Memory B cell (primary cell): ENCODE data around the gene DES.
"Not testable (repeated sequence)": the region's sequence is repeated elsewhere in the genome, so short reads cannot be mapped to it uniquely, and the experiment has no call there.

Source experiments
- ATAC-seq: fragments of 150-1000 bp; cut with Tn5 transposase; 2 replicates; pipeline ENCODE4 v1.10.0; 2021; ENCODE audit warnings: low read depth, mild to moderate bottlenecking, moderate library complexity
- DNase-seq, 2 donors: peaks; one replicate each; pipeline ENCODE4 v3.0.0; 2022; ENCODE audit warnings: low spot score in 2 of 2
- H3K27ac Mint-ChIP-seq: one replicate; pipeline ENCODE4 v1.8.0; 2022; ENCODE audit warnings: mild to moderate bottlenecking, moderate library complexity, mixed read lengths
- H3K27me3 Mint-ChIP-seq: one replicate; pipeline ENCODE4 v1.8.0; 2022; ENCODE audit warnings: mixed read lengths
- H3K36me3 Mint-ChIP-seq: one replicate; pipeline ENCODE4 v1.8.0; 2022; ENCODE audit warnings: mild to moderate bottlenecking, mixed read lengths
- H3K4me1 Mint-ChIP-seq: one replicate; pipeline ENCODE4 v1.8.0; 2022; ENCODE audit warnings: mixed read lengths
- H3K4me3 Mint-ChIP-seq: one replicate; pipeline ENCODE4 v1.8.0; 2022; ENCODE audit warnings: mild to moderate bottlenecking, moderate library complexity, mixed read lengths
- H3K9me3 Mint-ChIP-seq: one replicate; pipeline ENCODE4 v1.8.0; 2022; ENCODE audit warnings: mixed read lengths

DES gene

DNA sequence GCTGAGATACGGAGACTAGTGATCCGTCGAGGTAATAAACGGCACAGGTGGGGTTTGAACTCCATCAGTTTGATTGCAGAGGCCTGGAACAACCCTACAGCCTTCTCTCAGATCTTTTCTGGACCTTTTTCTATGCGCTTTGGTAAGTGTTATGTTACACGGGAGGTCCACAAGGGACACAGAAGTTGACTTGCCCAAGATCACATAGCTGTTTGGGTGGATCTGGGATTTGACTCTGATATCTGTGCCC, 29.3 kb upstream of the DES start:
- Mint-ChIP-seq H3K4me3 (peak overlapping the region; percentile 97), H3K9me3 (no peaks in the 10 kb centered on the region), H3K36me3 (peaks cover 9% of the 10 kb centered on the region), H3K27me3 (peaks cover 3% of the 10 kb centered on the region), H3K27ac (peak overlapping the region; percentile 98), H3K4me1 (peaks cover 11% of the 10 kb centered on the region)
- ATAC-seq = no peak
- DNase-seq = no peak

DNA sequence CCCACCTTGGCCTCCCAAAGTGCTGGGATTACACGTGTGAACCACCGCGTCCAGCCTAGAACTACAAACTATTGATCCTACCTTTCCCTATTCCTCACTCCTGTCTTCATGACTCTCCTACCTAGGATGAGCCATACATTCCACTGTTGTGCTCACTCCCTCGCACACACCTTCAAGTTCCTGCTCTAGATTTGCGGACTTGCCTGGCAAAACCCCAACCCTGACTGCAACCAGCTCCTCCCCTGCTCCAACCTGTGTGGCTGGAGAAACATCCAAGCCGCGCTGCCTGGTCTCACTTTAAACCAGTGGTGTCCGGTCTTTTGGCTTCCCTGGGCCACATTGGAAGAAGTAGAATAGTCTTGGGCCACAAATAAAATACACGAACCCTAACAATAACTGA, 25.4 kb upstream of the DES start:
- peaks cover 12% of the 10 kb centered on the region for H3K27me3 Mint-ChIP-seq
- ATAC-seq (no peak), DNase-seq (no peak)
- H3K9me3 Mint-ChIP-seq = no peaks in the 10 kb centered on the region
- H3K4me1 Mint-ChIP-seq = peaks cover 5% of the 10 kb centered on the region
- H3K36me3 Mint-ChIP-seq = peaks cover 2% of the 10 kb centered on the region
- H3K4me3 Mint-ChIP-seq = no peak overlapping the region
- no peak overlapping the region for H3K27ac Mint-ChIP-seq

DNA sequence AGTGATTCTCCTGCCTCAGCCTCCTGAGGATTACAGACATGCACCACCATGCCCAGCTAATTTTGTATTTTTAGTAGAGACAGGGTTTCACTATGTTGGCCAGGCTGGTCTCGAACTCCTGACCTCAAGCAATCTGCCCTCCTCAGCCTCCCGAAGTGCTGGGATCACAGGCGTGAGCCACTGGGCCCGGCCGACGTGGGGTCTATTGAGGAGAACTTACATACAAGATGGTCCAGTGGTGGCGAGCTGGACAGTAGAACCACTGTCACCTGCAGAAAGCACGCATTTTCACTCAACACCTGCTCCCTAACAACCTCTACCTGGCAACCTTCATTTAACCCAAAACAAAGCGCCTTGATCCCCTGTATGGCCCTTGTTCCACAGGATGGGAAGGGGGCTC, 23.1 kb upstream of the DES start:
- ATAC-seq, H3K36me3 Mint-ChIP-seq, H3K4me3 Mint-ChIP-seq, DNase-seq, H3K9me3 Mint-ChIP-seq, H3K4me1 Mint-ChIP-seq, H3K27ac Mint-ChIP-seq: not testable (repeated sequence)
- H3K27me3 Mint-ChIP-seq = peaks cover 12% of the 10 kb centered on the region

DNA sequence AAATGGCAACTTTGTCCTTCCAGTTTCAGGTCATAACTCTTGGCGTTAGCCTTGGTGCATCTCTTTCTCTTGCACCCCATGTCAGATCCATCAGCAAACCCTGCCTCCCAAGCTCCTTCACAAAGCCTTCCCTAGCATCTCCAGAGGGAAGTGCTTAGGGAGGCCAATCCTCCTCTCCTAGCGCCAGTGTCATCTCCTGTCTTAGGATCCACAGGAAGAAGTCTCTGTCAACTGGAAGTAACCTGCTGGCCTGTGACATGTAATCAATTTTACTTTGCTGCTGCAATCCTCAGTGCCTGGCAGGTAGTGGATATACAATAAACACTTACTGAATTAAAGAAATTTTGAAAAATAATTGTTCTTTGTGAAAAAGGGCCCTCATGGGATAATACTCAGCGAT, 22.6 kb upstream of the DES start:
- DNase-seq (no peak), ATAC-seq (no peak)
- Mint-ChIP-seq H3K27ac (no peak overlapping the region), H3K4me1 (no peaks in the 10 kb centered on the region), H3K36me3 (peaks cover 2% of the 10 kb centered on the region), H3K9me3 (no peaks in the 10 kb centered on the region), H3K4me3 (no peak overlapping the region), H3K27me3 (peaks cover 12% of the 10 kb centered on the region)

DNA sequence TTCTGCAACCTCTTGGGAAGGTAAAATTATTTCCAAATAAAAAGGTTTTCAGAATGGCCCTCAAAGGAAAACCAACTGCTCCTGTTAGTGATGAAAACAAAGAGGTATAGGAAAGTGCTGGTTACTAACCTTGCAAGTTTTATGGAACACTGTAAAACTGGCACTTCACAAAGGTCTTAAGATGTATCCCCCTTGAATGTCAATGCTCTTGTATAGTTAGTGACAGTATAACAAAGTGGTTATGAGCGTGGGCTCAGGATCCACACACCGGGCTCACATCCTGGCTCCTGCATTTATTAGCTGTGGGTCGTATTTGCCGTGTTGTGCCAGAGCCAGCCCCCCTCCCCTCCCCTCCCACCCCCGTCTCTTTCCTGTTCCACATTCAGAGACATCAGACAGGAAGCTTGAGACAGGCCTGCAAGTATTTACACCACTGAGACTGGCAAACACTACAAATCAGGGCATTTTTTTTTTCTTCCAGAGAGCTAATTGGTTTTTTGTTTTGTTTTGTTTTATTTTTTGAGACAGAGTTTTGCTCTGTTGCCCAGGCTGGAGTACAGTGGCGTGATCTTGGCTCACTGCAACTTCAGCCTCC, 21.2 kb upstream of the DES start:
- Mint-ChIP-seq H3K9me3 (no peaks in the 10 kb centered on the region), H3K4me3 (no peak overlapping the region), H3K27me3 (peaks cover 12% of the 10 kb centered on the region), H3K4me1 (no peaks in the 10 kb centered on the region), H3K36me3 (peaks cover 2% of the 10 kb centered on the region), H3K27ac (no peak overlapping the region)
- no peak for ATAC-seq
- DNase-seq = no peak

DNA sequence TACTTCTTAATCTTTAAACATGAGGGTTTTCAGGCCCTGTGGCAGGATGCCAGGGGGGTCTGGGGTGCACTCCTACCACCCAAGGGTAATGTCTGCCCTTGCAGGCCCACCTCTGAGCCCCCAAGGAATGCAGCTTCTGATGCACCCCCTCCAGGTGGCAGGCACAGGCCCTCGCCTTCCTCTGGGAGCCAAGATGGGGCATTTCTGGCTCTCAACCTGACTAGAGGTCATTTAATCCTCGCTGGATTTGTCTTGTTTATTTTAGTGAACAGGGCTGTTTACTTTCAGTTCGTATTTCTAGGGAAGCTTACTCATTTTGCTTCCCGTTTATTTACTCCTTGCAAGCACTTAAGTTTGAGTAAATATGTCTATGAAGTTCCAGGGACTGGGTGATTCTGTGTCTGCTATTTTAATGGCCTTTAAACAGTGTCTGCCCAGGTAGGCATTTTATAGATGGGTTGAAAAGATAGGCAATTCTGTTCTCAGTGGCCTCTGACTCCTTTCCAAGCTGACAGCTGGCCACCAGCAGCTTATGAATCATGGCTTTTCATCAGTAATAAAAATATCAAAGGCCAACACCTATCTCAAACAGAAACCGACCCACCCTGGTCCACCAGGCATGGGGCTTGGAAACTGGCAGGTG, 19.3 kb upstream of the DES start:
- ATAC-seq (no peak), DNase-seq (no peak)
- no peak overlapping the region for H3K4me3 Mint-ChIP-seq
- no peak overlapping the region for H3K27ac Mint-ChIP-seq
- H3K36me3 Mint-ChIP-seq = peaks cover 2% of the 10 kb centered on the region
- peaks cover 3% of the 10 kb centered on the region for H3K4me1 Mint-ChIP-seq
- H3K27me3 Mint-ChIP-seq = peaks cover 15% of the 10 kb centered on the region
- H3K9me3 Mint-ChIP-seq = no peaks in the 10 kb centered on the region

DNA sequence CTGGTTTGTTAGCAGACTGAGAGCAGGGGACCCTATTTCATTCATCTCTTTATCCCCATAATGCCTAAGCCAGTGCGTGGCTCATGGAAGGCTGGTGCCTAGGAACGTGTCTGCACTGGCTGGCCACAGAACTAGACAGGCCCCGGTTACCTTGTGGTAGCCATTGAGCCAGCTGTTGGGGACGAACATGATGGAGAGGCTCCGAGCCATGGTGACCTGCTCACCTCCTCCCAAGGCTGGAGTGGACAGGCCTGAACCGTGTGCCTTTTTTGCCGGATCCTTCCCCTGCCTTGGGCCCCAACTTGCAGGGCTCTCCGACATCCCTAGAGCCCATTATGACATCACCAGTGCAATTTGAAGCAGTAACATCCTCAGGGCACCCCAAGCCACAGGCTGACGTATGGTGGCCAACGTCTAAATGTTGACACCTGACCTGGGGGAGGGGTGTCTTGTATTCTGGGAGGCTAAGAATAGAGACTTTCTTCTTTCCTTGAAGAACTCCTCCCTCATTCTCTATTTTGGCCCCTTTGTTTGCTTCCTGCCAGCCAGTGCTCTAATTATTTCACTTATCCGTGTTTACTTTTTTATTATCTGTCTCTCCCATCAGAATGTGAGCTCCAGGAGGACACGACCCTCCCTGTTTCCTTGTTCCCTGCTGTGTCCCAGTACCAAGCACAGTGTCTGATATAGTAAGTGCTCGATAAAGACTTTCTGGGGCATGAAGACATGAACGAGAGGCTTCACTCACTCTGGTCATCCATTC, 18.3 kb upstream of the DES start:
- DNase-seq = no peak
- H3K27me3 Mint-ChIP-seq = peaks cover 14% of the 10 kb centered on the region
- no peaks in the 10 kb centered on the region for H3K36me3 Mint-ChIP-seq
- ATAC-seq = no peak
- H3K27ac Mint-ChIP-seq = no peak overlapping the region
- H3K4me3 Mint-ChIP-seq = no peak overlapping the region
- no peaks in the 10 kb centered on the region for H3K9me3 Mint-ChIP-seq
- H3K4me1 Mint-ChIP-seq = peaks cover 3% of the 10 kb centered on the region

DNA sequence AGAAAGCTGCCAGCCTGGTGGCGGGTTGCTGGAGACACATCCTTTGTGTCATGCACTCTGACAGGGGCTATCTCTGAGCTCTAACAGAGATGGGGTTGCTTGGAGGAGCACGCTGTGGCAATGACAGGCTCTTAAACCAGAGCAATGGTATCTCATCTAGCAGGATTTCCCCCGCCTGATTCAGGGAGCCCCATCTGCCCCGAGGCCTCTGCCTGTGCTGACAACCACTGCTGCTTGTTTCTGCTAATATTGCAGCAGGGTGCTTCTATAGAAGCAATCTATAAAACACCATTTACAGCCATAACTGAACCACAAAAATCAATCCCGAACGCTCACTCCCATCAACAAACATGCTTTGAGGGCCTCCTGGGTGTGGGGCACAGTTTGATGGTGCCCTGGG, 17.6 kb upstream of the DES start:
- DNase-seq (no peak), ATAC-seq (no peak)
- Mint-ChIP-seq H3K27me3 (peaks cover 14% of the 10 kb centered on the region), H3K9me3 (no peaks in the 10 kb centered on the region), H3K36me3 (no peaks in the 10 kb centered on the region), H3K4me1 (peaks cover 3% of the 10 kb centered on the region), H3K27ac (no peak overlapping the region), H3K4me3 (no peak overlapping the region)

DNA sequence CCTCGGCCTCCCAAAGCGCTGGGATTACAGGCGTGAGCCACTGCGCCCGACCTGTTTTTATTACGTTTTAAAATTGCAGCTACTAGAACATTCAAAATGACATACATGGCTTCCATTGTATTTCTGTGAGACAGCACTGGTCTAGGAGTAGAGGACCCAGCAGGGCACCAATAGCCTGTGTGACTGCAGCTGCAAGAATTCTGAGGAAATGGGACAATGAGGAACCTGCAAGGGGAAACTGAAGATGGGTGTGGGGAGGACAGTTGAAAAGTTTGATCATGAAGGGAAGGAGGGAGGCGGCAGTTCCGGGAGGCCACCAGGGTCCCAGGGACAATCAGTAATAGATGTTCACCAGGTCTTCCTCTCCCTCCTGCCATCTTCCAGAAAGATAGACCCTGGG, 16.6 kb upstream of the DES start:
- ATAC-seq = no peak
- no peak overlapping the region for H3K27ac Mint-ChIP-seq
- no peak for DNase-seq
- H3K4me3 Mint-ChIP-seq = no peak overlapping the region
- H3K9me3 Mint-ChIP-seq = no peaks in the 10 kb centered on the region
- H3K36me3 Mint-ChIP-seq = no peaks in the 10 kb centered on the region
- H3K27me3 Mint-ChIP-seq = peaks cover 15% of the 10 kb centered on the region
- peaks cover 3% of the 10 kb centered on the region for H3K4me1 Mint-ChIP-seq

DNA sequence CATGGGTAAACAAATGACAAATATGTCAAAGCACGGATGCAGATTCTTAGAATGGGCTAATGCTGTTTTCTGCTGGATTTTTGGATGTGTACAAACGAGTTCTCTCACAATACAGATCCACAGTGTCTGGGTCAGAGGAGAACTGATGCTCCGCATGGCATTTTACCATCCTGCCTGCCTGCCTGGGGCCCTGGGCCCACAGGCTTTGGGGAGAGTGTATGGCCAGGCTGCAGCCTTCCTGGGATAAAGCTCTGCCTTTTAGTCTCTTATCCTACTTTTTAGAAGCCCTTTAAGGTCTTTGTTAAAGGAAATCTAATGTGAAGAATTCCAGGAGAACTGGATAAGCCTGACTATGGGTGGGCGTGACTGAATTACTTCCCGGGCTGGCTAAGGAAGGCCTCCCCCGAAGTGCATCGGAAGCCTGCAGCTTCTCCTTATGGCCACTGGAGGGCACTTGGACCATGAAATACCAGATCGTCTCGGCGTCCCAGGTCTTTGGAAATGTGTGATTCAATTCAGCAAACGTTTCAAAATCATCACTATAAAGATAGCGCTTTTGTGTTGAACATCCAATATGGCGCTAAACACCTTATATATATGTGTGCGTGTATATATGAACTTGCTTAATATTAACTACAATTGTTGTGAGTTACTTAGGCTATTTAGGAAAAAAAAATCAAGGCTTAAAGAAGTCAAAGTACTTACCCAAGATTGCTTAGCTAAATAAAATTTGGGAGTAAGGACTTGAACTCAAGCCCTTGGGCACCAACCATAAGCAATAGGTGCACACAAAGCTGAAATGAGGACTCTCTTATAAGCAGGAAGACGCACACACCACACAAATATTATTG, 15.3 kb upstream of the DES start:
- H3K36me3 Mint-ChIP-seq = no peaks in the 10 kb centered on the region
- ATAC-seq (peak; percentile 89), DNase-seq (peak; percentile 37 to 40)
- no peak overlapping the region for H3K4me3 Mint-ChIP-seq
- peaks cover 15% of the 10 kb centered on the region for H3K27me3 Mint-ChIP-seq
- H3K27ac Mint-ChIP-seq = no peak overlapping the region
- H3K9me3 Mint-ChIP-seq = no peaks in the 10 kb centered on the region
- peaks cover 3% of the 10 kb centered on the region for H3K4me1 Mint-ChIP-seq

DNA sequence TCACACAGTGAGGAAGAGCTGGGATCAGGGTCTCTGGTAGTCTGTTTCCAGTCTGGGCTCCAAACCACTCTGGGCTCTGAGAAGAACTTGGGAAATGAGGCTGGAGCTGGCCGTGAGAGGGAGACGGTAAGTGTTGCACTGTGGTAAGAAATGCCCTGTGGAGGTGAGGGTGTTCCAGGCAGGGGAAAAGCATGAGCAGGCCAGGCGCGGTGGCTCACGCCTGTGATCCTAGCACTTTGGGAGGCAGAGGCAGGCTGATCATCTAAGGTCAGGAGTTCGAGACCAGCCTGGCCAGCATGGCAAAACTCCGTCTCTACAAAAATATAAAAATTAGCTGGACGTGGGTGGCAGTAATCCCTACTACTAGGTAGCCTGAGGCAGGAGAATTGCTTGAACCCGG, 14.3 kb upstream of the DES start:
- Mint-ChIP-seq H3K27ac (no peak overlapping the region), H3K4me1 (peaks cover 3% of the 10 kb centered on the region), H3K9me3 (no peaks in the 10 kb centered on the region), H3K36me3 (no peaks in the 10 kb centered on the region), H3K4me3 (no peak overlapping the region), H3K27me3 (peaks cover 19% of the 10 kb centered on the region)
- no peak for ATAC-seq
- DNase-seq = no peak

DNA sequence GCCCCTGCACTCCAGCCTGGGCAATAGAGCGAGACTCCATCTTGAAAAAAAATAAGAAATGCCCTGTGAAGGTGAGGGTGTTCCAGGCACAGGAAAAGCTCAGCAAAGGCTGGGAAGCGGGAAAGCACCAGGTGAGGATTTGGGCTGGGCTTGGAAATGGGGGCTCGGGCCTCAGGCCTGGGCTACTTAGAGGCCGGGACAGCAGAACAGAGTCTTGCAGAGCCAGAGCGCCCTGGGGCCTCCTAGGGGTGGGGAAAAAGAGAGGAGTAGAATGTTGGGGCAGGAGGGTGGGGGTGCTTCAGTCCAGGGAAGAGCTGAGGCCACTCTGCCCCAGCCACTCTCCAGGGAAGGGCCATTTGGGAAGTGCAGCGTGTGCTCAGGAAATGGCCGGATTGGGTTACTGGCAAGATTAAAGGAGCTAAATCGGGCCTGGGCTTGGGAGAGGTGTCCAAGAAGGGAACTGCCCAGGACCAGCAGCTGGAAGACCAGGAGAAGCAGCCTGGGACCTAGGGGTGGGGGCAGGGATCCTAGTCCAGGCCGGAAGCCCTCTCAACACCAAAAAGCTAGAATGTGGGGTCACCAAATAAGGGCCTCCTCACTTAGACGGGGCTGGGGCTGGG, 13.8 kb upstream of the DES start:
- ATAC-seq (no peak), DNase-seq (no peak)
- Mint-ChIP-seq H3K27me3 (peaks cover 21% of the 10 kb centered on the region), H3K4me1 (peaks cover 3% of the 10 kb centered on the region), H3K27ac (no peak overlapping the region), H3K9me3 (no peaks in the 10 kb centered on the region), H3K4me3 (no peak overlapping the region), H3K36me3 (no peaks in the 10 kb centered on the region)

DNA sequence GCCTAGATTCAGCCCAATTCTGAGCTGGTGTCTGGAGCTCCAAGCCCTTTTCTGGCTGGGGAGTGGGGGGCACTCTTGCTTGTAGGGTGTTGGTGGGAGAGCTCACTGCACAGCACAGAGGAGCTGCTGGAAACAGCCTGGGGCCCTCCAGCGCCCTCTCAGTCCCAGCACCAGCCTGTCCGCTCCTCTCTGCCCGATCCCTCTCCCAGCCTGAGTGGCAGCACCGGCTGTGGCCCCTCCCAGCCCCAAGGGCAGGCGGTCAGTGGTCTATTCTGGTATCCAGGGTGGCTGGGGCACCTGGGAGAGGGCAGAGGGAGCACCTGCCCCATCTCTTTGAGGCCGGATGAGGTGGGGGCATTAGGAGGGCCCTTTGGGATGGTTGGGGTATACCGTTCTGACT, 13.2 kb upstream of the DES start:
- Mint-ChIP-seq H3K4me1 (peaks cover 3% of the 10 kb centered on the region), H3K36me3 (no peaks in the 10 kb centered on the region), H3K27me3 (peaks cover 21% of the 10 kb centered on the region), H3K4me3 (no peak overlapping the region), H3K9me3 (no peaks in the 10 kb centered on the region), H3K27ac (no peak overlapping the region)
- no peak for ATAC-seq
- no peak for DNase-seq

DNA sequence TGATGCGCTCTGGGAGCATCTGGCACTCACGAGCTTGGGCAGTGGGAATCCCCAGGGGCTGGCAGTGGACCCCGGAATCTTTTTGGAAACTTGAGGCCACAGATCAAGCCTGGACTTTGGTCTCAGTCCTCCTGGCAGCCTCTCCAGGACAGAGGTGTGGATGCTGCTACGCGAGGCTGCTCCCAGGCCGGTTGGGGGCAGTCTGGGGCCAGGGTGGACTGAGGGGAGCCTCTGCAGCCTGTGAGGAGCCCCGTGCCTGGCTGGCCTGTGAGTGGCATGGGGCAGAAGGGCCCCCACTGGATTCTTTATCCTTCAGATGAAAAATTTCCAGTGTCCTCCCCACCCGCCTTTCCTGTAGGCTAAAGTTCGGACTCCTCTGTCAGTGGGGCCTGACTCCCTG, 12.7 kb upstream of the DES start:
- Mint-ChIP-seq H3K4me1 (peaks cover 3% of the 10 kb centered on the region), H3K27ac (no peak overlapping the region), H3K4me3 (no peak overlapping the region), H3K36me3 (no peaks in the 10 kb centered on the region), H3K9me3 (no peaks in the 10 kb centered on the region), H3K27me3 (peaks cover 21% of the 10 kb centered on the region)
- ATAC-seq (no peak), DNase-seq (no peak)
